GM23338 (cell line): Measurements from ENCODE around the gene NPC1L1. TPM values are rescaled to one million over a fixed set of nuclear protein-coding genes. Genes with fewer than 3 reads are reported as not detected.

Experiments used
- EZH2 ChIP-seq: fragments of 200-600 bp; sonication (generic); IDR thresholded peaks from one replicate; pipeline ENCODE4 v1.8.0; 2017; ENCODE audit warnings: antibody characterized with exemption, mild to moderate bottlenecking, low read depth; ENCODE audit not compliant: unreplicated experiment
- ZNF331 ChIP-seq: fragments of 250-450 bp; sonication (Bioruptor Pico); IDR thresholded peaks from 2 replicates; pipeline ENCODE4 v1.5.0; 2020; ENCODE audit warnings: low read depth, mild to moderate bottlenecking, moderate library complexity
- polyA plus RNA-seq: library from polyadenylated mRNA; unstranded; fragments of >200 nt; fragmentation: Nextera tagmentation; extraction: Ambion mirVana; gene quantifications from 2 replicates; pipeline ENCODE4 v1.2.1, GENCODE V29; 2016
- total RNA-seq: library from RNA; depleted of rRNA; stranded (reverse); fragments of >200 nt; shearing (Covaris generic); gene quantifications from 2 replicates; pipeline ENCODE4 v1.2.3, GENCODE V29; 2014
- TF ChIP-seq, protein P1 (sequence below): fragments of 250-450 bp; sonication (Bioruptor Pico); IDR thresholded peaks from 2 replicates; pipeline ENCODE4 v1.5.0; 2020; ENCODE audit warnings: mild to moderate bottlenecking, moderate library complexity
- TF ChIP-seq, protein P2 (sequence below), 2 experiments: fragments of 200-600 bp in 1 of 2; sonication (generic) in 1 of 2; conservative IDR thresholded peaks; 2 replicates each; pipeline versions ENCODE4 v1.5.1 to v1.6.1; 2016 to 2017; ENCODE audit warnings: antibody characterized with exemption in 2 of 2, low read depth in 2 of 2, mild to moderate bottlenecking in 2 of 2, moderate library complexity in 1 of 2
- TF ChIP-seq, protein P3 (sequence below): IDR thresholded peaks from one replicate; pipeline ENCODE4 v1.6.1; 2018; ENCODE audit warnings: antibody characterized with exemption; ENCODE audit not compliant: unreplicated experiment

The NPC1L1 gene
- total and polyA plus RNA-seq, 2 experiments from 2014 or later: 0.03 TPM; not detected in 1

DNA sequence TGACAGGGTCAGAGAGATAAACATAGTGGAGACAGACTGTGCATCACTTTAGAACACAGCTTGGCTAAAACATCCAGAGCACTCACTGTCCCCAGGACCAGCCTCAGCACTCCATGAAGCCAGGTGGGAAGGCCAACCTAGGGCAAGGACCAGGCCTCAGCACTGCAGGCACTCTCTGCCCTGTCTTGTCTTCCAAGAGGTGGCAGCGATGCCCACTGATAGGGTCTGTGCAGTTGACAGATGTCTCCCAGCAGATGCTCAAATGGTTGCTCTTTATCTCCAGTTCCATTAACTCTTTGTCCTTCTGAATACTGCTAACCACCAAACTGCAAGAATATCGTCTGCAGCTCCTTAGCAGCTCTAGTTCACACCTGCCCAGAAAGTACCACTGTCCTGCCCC lies 23.5 kb upstream of the NPC1L1 start (continued):
- TF ChIP-seq, protein P1, sequence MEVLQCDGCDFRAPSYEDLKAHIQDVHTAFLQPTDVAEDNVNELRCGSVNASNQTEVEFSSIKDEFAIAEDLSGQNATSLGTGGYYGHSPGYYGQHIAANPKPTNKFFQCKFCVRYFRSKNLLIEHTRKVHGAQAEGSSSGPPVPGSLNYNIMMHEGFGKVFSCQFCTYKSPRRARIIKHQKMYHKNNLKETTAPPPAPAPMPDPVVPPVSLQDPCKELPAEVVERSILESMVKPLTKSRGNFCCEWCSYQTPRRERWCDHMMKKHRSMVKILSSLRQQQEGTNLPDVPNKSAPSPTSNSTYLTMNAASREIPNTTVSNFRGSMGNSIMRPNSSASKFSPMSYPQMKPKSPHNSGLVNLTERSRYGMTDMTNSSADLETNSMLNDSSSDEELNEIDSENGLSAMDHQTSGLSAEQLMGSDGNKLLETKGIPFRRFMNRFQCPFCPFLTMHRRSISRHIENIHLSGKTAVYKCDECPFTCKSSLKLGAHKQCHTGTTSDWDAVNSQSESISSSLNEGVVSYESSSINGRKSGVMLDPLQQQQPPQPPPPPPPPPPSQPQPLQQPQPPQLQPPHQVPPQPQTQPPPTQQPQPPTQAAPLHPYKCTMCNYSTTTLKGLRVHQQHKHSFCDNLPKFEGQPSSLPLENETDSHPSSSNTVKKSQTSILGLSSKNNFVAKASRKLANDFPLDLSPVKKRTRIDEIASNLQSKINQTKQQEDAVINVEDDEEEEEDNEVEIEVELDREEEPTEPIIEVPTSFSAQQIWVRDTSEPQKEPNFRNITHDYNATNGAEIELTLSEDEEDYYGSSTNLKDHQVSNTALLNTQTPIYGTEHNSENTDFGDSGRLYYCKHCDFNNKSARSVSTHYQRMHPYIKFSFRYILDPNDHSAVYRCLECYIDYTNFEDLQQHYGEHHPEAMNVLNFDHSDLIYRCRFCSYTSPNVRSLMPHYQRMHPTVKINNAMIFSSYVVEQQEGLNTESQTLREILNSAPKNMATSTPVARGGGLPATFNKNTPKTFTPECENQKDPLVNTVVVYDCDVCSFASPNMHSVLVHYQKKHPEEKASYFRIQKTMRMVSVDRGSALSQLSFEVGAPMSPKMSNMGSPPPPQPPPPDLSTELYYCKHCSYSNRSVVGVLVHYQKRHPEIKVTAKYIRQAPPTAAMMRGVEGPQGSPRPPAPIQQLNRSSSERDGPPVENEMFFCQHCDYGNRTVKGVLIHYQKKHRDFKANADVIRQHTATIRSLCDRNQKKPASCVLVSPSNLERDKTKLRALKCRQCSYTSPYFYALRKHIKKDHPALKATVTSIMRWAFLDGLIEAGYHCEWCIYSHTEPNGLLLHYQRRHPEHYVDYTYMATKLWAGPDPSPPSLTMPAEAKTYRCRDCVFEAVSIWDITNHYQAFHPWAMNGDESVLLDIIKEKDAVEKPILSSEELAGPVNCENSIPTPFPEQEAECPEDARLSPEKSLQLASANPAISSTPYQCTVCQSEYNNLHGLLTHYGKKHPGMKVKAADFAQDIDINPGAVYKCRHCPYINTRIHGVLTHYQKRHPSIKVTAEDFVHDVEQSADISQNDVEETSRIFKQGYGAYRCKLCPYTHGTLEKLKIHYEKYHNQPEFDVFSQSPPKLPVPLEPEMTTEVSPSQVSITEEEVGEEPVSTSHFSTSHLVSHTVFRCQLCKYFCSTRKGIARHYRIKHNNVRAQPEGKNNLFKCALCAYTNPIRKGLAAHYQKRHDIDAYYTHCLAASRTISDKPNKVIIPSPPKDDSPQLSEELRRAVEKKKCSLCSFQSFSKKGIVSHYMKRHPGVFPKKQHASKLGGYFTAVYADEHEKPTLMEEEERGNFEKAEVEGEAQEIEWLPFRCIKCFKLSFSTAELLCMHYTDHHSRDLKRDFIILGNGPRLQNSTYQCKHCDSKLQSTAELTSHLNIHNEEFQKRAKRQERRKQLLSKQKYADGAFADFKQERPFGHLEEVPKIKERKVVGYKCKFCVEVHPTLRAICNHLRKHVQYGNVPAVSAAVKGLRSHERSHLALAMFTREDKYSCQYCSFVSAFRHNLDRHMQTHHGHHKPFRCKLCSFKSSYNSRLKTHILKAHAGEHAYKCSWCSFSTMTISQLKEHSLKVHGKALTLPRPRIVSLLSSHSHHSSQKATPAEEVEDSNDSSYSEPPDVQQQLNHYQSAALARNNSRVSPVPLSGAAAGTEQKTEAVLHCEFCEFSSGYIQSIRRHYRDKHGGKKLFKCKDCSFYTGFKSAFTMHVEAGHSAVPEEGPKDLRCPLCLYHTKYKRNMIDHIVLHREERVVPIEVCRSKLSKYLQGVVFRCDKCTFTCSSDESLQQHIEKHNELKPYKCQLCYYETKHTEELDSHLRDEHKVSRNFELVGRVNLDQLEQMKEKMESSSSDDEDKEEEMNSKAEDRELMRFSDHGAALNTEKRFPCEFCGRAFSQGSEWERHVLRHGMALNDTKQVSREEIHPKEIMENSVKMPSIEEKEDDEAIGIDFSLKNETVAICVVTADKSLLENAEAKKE: no peak
- TF ChIP-seq, protein P2, sequence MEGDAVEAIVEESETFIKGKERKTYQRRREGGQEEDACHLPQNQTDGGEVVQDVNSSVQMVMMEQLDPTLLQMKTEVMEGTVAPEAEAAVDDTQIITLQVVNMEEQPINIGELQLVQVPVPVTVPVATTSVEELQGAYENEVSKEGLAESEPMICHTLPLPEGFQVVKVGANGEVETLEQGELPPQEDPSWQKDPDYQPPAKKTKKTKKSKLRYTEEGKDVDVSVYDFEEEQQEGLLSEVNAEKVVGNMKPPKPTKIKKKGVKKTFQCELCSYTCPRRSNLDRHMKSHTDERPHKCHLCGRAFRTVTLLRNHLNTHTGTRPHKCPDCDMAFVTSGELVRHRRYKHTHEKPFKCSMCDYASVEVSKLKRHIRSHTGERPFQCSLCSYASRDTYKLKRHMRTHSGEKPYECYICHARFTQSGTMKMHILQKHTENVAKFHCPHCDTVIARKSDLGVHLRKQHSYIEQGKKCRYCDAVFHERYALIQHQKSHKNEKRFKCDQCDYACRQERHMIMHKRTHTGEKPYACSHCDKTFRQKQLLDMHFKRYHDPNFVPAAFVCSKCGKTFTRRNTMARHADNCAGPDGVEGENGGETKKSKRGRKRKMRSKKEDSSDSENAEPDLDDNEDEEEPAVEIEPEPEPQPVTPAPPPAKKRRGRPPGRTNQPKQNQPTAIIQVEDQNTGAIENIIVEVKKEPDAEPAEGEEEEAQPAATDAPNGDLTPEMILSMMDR (conservative IDR thresholded peaks at IDR 0.05; ENCODE audit: low read depth in 2 of 2): no peak
- TF ChIP-seq EZH2 (no peak), ZNF331 (CRISPR knock-in tag) (no peak)
- TF ChIP-seq, protein P3, sequence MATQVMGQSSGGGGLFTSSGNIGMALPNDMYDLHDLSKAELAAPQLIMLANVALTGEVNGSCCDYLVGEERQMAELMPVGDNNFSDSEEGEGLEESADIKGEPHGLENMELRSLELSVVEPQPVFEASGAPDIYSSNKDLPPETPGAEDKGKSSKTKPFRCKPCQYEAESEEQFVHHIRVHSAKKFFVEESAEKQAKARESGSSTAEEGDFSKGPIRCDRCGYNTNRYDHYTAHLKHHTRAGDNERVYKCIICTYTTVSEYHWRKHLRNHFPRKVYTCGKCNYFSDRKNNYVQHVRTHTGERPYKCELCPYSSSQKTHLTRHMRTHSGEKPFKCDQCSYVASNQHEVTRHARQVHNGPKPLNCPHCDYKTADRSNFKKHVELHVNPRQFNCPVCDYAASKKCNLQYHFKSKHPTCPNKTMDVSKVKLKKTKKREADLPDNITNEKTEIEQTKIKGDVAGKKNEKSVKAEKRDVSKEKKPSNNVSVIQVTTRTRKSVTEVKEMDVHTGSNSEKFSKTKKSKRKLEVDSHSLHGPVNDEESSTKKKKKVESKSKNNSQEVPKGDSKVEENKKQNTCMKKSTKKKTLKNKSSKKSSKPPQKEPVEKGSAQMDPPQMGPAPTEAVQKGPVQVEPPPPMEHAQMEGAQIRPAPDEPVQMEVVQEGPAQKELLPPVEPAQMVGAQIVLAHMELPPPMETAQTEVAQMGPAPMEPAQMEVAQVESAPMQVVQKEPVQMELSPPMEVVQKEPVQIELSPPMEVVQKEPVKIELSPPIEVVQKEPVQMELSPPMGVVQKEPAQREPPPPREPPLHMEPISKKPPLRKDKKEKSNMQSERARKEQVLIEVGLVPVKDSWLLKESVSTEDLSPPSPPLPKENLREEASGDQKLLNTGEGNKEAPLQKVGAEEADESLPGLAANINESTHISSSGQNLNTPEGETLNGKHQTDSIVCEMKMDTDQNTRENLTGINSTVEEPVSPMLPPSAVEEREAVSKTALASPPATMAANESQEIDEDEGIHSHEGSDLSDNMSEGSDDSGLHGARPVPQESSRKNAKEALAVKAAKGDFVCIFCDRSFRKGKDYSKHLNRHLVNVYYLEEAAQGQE: no peak
